B cell (primary cell): ENCODE data around the gene PDZRN3. TPM values are rescaled to one million over a fixed set of nuclear protein-coding genes. Genes with fewer than 3 reads are reported as not detected.

Experiments
- ATAC-seq: fragments of 200-7000 bp; cut with Tn5 transposase; one replicate; pipeline ENCODE4 v1.10.0; 2021; ENCODE audit warnings: low read depth, mild to moderate bottlenecking, moderate number of reproducible peaks, moderate library complexity
- CTCF ChIA-PET: fragments of 350-600 bp; sonication (Branson Sonifier 250); formaldehyde crosslinking; loops from one replicate; lab custom pipeline; 2021; ENCODE audit warnings: antibody characterized with exemption, inconsistent platforms; lab: Charles Lee
- POLR2A ChIA-PET: fragments of 350-600 bp; sonication (Branson Sonifier 250); formaldehyde crosslinking; loops from one replicate; lab custom pipeline; 2021; ENCODE audit warnings: antibody characterized with exemption; lab: Charles Lee
- DNase-seq: peaks from one replicate; pipeline ENCODE4 v3.0.0; 2013
- H2AFZ ChIP-seq: 2 replicates; pipeline ENCODE4 v1.6.1; 2012; ENCODE audit warnings: mild to moderate bottlenecking, low read depth, low read length; ENCODE audit not compliant: insufficient read depth, poor library complexity, severe bottlenecking
- H3K27ac ChIP-seq, 2 donors: 1 replicate in 1 of 2; 2 replicates in 1 of 2; pipeline ENCODE4 v1.5.1; 2012 to 2013; ENCODE audit warnings: low read length in 2 of 2, mild to moderate bottlenecking in 2 of 2, moderate library complexity in 1 of 2
- H3K27me3 ChIP-seq, 4 experiments: fragments of 200-600 bp in 1 of 4; sonication (generic) in 1 of 4; replicated peaks in 1 of 4; 1 replicate in 2 of 4; 2 replicates in 2 of 4; pipeline versions ENCODE4 v1.6.1 to v1.7.0; 2013 to 2016; ENCODE audit warnings: low read length in 3 of 4, mild to moderate bottlenecking in 2 of 4, mixed read lengths in 1 of 4, moderate library complexity in 1 of 4; ENCODE audit not compliant: insufficient read depth in 4 of 4, control insufficient read depth in 3 of 4; ENCODE audit errors: control extremely low read depth in 1 of 4
- H3K36me3 ChIP-seq, 2 experiments: replicated peaks in 1 of 2; 1 replicate in 1 of 2; 2 replicates in 1 of 2; pipeline versions ENCODE4 v1.6.1 to v1.7.1; 2013; ENCODE audit warnings: low read length in 1 of 2; ENCODE audit not compliant: insufficient read depth in 2 of 2, control insufficient read depth in 1 of 2; ENCODE audit errors: control extremely low read depth in 1 of 2, extremely low read depth in 1 of 2
- H3K4me1 ChIP-seq, 2 donors: fragments of 200-600 bp in 1 of 2; sonication (generic) in 1 of 2; 1 replicate in 1 of 2; 2 replicates in 1 of 2; pipeline versions ENCODE4 v1.5.1 to v1.6.1; 2013 to 2017; ENCODE audit warnings: low read length in 2 of 2; ENCODE audit not compliant: control insufficient read depth in 2 of 2, insufficient read depth in 2 of 2
- H3K4me2 ChIP-seq: replicated peaks from 2 replicates; pipeline ENCODE3; 2012; ENCODE audit warnings: mild to moderate bottlenecking, low read depth, low read length; ENCODE audit not compliant: poor library complexity, severe bottlenecking
- H3K4me3 ChIP-seq, 5 experiments: fragments of 200-600 bp in 1 of 5; sonication (generic) in 1 of 5; 1 replicate in 3 of 5; 2 replicates in 2 of 5; pipeline versions ENCODE4 v1.5.1 to v1.7.0; 2011 to 2016; ENCODE audit warnings: low read length in 4 of 5, mild to moderate bottlenecking in 4 of 5, low read depth in 2 of 5, control low read depth in 1 of 5, moderate library complexity in 1 of 5; ENCODE audit not compliant: insufficient read depth in 1 of 5; ENCODE audit errors: control extremely low read depth in 1 of 5, extremely low read depth in 1 of 5
- H3K79me2 ChIP-seq: fragments of 200-600 bp; sonication (generic); one replicate; pipeline ENCODE4 v1.6.0; 2016; ENCODE audit warnings: low read length; ENCODE audit not compliant: control insufficient read depth, insufficient read depth
- H3K9ac ChIP-seq: fragments of 200-600 bp; sonication (generic); 2 replicates; pipeline ENCODE4 v1.6.1; 2017; ENCODE audit warnings: mild to moderate bottlenecking, low read length, moderate library complexity
- H3K9me3 ChIP-seq, 3 donors: one replicate each; pipeline versions ENCODE4 v1.6.1 to v1.7.1; 2013; ENCODE audit warnings: low read length in 2 of 3; ENCODE audit not compliant: control insufficient read depth in 2 of 3, insufficient read depth in 1 of 3; ENCODE audit errors: control extremely low read depth in 1 of 3
- H4K20me1 ChIP-seq: 2 replicates; pipeline ENCODE4 v1.6.0; 2012; ENCODE audit warnings: mild to moderate bottlenecking, low read length; ENCODE audit not compliant: insufficient read depth, control insufficient read depth, poor library complexity, severe bottlenecking
- H3K27ac Mint-ChIP-seq: one replicate; pipeline ENCODE4 v1.8.0; 2021; ENCODE audit warnings: mixed read lengths
- H3K27me3 Mint-ChIP-seq: one replicate; pipeline ENCODE4 v1.8.0; 2021; ENCODE audit warnings: mixed read lengths
- H3K4me1 Mint-ChIP-seq: one replicate; pipeline ENCODE4 v1.8.0; 2021; ENCODE audit warnings: mixed read lengths
- H3K4me3 Mint-ChIP-seq: one replicate; pipeline ENCODE4 v1.8.0; 2021; ENCODE audit warnings: mixed read lengths
- H3K9me3 Mint-ChIP-seq: one replicate; pipeline ENCODE4 v1.8.0; 2022; ENCODE audit warnings: mixed read lengths; ENCODE audit not compliant: insufficient read depth
- EZH2 ChIP-seq: IDR thresholded peaks from 2 replicates; pipeline ENCODE4 v1.6.1; 2012; ENCODE audit warnings: borderline replicate concordance, low read depth, mild to moderate bottlenecking, moderate library complexity, low read length; ENCODE audit not compliant: insufficient read depth, poor library complexity, severe bottlenecking
- WGBS: methylation state at CpG from one replicate; pipeline ENCODE4 v1.1.5; 2013; ENCODE audit warnings: missing lambda C conversion rate; ENCODE audit not compliant: insufficient coverage; 5-methylcytosine and 5-hydroxymethylcytosine counted together
- intact Hi-C: fragments of 100-400 bp; cut with micrococcal nuclease; formaldehyde crosslinking; loops from one replicate; pipeline ENCODE4 v1.10.0; 2022
- polyA plus RNA-seq: library from polyadenylated mRNA; depleted of rRNA; stranded (reverse); fragments of >200 nt; gene quantifications from 2 replicates; pipeline ENCODE4 v1.2.3, GENCODE V29; 2012
- total RNA-seq, 2 donors: library from RNA; stranded (reverse); fragments of 120-200 nt in 1 of 2; gene quantifications; 1 replicate in 1 of 2; 2 replicates in 1 of 2; pipeline versions ENCODE4 v1.2.3 to v1.2.4, GENCODE V29; 2013 to 2022
- TF ChIP-seq, protein P1 (sequence below): fragments of 200-600 bp; IDR thresholded peaks from one replicate; pipeline ENCODE4 v1.8.0; 2022; ENCODE audit warnings: antibody characterized with exemption, mild to moderate bottlenecking

PDZRN3 gene
- total and polyA plus RNA-seq, 2 donors (not counting 1 experiment from before 2014, with no cell fraction given): not detected

DNA sequence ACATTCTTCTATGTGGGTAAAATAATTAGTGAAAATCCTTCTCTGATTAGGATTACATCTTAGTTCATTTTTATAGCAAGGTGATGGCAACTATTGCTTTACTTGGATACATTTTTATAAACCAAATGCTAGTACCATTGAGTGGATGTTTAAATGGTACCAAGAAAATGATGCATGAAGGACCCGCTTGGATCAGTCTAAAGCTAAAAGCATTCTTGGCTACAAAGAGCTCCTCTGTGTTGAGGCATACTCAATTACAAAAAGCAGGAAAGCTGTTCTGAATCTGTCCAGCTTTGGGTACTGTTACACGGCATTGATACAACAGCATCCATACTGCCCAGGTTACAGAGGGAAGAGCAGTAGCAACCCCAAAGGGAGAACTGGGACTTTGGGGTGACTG lies 217.2 kb downstream of the PDZRN3 start:
- H3K27me3 ChIP-seq: no peaks in the 10 kb centered on the region
- no peak overlapping the region for H3K4me3 ChIP-seq
- CTCF ChIA-PET: no interaction called here
- no peaks in the 10 kb centered on the region for H3K9me3 ChIP-seq
- intact Hi-C loops: no loop called here
- POLR2A ChIA-PET: no interaction called here
- no peaks in the 10 kb centered on the region for H3K4me1 ChIP-seq
- peaks cover 2% of the 10 kb centered on the region for H3K9me3 Mint-ChIP-seq
- no peaks in the 10 kb centered on the region for H4K20me1 ChIP-seq
- H3K27me3 Mint-ChIP-seq: peaks cover 4% of the 10 kb centered on the region
- no peak overlapping the region for H2AFZ ChIP-seq
- no peaks in the 10 kb centered on the region for H3K79me2 ChIP-seq
- H3K27ac Mint-ChIP-seq: no peak overlapping the region
- H3K4me3 Mint-ChIP-seq: no peak overlapping the region
- 100% methylated on average over 2 of the region's 2 CpGs for WGBS
- H3K27ac ChIP-seq: no peak overlapping the region
- no peaks in the 10 kb centered on the region for H3K36me3 ChIP-seq
- no peak for ATAC-seq
- DNase-seq: no peak
- H3K9ac ChIP-seq: no peak overlapping the region
- H3K4me1 Mint-ChIP-seq: no peaks in the 10 kb centered on the region
- no peak overlapping the region for H3K4me2 ChIP-seq
- TF ChIP-seq, protein P1, sequence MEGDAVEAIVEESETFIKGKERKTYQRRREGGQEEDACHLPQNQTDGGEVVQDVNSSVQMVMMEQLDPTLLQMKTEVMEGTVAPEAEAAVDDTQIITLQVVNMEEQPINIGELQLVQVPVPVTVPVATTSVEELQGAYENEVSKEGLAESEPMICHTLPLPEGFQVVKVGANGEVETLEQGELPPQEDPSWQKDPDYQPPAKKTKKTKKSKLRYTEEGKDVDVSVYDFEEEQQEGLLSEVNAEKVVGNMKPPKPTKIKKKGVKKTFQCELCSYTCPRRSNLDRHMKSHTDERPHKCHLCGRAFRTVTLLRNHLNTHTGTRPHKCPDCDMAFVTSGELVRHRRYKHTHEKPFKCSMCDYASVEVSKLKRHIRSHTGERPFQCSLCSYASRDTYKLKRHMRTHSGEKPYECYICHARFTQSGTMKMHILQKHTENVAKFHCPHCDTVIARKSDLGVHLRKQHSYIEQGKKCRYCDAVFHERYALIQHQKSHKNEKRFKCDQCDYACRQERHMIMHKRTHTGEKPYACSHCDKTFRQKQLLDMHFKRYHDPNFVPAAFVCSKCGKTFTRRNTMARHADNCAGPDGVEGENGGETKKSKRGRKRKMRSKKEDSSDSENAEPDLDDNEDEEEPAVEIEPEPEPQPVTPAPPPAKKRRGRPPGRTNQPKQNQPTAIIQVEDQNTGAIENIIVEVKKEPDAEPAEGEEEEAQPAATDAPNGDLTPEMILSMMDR: no peak

DNA sequence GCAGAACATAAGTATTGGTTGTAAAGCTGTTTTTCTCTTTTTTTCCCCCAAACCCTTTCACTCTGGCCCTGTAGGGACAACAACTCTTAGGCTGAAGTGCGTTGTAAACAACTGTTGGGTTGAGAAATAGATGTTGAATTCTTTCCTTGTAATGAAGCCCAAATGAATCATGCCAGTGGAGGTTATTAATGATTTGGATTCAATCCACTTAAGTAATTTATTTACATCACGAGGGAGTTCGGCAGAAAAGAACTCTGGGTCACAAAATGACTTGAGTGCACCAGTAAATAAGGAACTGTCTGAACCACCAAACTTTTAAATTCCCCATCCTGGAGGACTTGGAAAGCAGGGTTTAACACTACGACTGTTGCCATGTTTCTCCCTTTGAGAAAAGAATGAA lies 218.9 kb downstream of the PDZRN3 start:
- no peaks in the 10 kb centered on the region for H3K4me1 Mint-ChIP-seq
- Histone ChIP-seq H3K4me2 (no peak overlapping the region), H4K20me1 (no peaks in the 10 kb centered on the region), H3K4me1 (no peaks in the 10 kb centered on the region), H3K4me3 (no peak overlapping the region), H3K79me2 (no peaks in the 10 kb centered on the region), H2AFZ (no peak overlapping the region), H3K27ac (no peak overlapping the region), H3K36me3 (no peaks in the 10 kb centered on the region), H3K9ac (no peak overlapping the region), H3K27me3 (no peaks in the 10 kb centered on the region), H3K9me3 (no peaks in the 10 kb centered on the region)
- ChIA-PET POLR2A (no interaction called here), CTCF (no interaction called here)
- no peak overlapping the region for H3K27ac Mint-ChIP-seq
- TF ChIP-seq, protein P1: no peak
- no peak for TF ChIP-seq EZH2
- H3K4me3 Mint-ChIP-seq: no peak overlapping the region
- 60% methylated on average over 1 of the region's 4 CpGs for WGBS
- ATAC-seq (no peak), DNase-seq (no peak)
- peaks cover 4% of the 10 kb centered on the region for H3K27me3 Mint-ChIP-seq
- intact Hi-C loops: no loop called here
- peaks cover 2% of the 10 kb centered on the region for H3K9me3 Mint-ChIP-seq
